ENCODE measurements around the gene CSRNP3.

DNA sequence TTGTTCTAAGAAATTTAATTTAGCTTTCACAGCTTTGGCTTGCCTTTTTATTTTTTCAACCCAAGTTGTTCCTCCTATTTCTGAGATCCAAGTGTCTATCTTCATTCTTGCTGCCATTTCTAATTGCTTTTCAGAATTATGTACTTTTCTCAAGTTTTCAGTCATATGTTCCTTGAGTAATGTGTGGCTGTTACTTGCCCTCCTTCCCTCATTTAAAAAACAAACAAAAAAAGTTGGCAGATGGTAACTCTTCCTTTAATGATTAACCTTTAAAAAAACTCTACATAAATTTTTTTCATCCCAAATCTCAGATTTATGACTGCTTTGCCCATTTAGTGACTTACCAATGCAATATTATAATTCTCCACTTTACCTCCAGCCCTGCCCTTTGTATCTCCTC is 193.2 kb downstream of the CSRNP3 start:
- TF ChIP-seq, protein P1, sequence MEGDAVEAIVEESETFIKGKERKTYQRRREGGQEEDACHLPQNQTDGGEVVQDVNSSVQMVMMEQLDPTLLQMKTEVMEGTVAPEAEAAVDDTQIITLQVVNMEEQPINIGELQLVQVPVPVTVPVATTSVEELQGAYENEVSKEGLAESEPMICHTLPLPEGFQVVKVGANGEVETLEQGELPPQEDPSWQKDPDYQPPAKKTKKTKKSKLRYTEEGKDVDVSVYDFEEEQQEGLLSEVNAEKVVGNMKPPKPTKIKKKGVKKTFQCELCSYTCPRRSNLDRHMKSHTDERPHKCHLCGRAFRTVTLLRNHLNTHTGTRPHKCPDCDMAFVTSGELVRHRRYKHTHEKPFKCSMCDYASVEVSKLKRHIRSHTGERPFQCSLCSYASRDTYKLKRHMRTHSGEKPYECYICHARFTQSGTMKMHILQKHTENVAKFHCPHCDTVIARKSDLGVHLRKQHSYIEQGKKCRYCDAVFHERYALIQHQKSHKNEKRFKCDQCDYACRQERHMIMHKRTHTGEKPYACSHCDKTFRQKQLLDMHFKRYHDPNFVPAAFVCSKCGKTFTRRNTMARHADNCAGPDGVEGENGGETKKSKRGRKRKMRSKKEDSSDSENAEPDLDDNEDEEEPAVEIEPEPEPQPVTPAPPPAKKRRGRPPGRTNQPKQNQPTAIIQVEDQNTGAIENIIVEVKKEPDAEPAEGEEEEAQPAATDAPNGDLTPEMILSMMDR (IDR thresholded peaks at IDR 0.05), result no peak
- TF ChIP-seq POLR2A (IDR thresholded peaks at IDR 0.05), result no peak
- no peak for TF ChIP-seq POLR2AphosphoS5 (IDR thresholded peaks at IDR 0.05)
